WI38 (cell line): ENCODE results near the gene NANS.
A peak's percentile ranks its signal among the peaks of the same experiment; 100 is the strongest.

Experiments
- H3K4me3 ChIP-seq: 2 replicates; pipeline ENCODE4 v1.5.1; 2011; ENCODE audit warnings: low read depth, mild to moderate bottlenecking, control low read depth, low read length
- CTCF ChIP-seq: IDR thresholded peaks from 2 replicates; pipeline ENCODE4 v1.5.1; 2012; ENCODE audit warnings: low read depth, mild to moderate bottlenecking, control low read depth, low read length

Gene NANS

GRCh38 chr9:98056269-98057137 lies at the start of gene NANS:
NANS (plus strand) TSS chr9:98056732; CDS start chr9:98056809, 77 bp downstream.
- TF ChIP-seq CTCF, result no peak
- peak within 1 kb of the TSS; percentile 72 for H3K4me3 ChIP-seq

- no peak overlapping the region for H3K4me3 ChIP-seq
- no peak for TF ChIP-seq CTCF
Observed at GRCh38 chr9:98007251-98007928, 49.1 kb upstream of the NANS start.

GRCh38 chr9:98008764-98009163 lies 47.8 kb upstream of the NANS start:
- TF ChIP-seq CTCF, result no peak
- no peak overlapping the region for H3K4me3 ChIP-seq

- TF ChIP-seq CTCF, result no peak
- H3K4me3 ChIP-seq, result no peak overlapping the region
Observed at GRCh38 chr9:98009437-98009836, 47.1 kb upstream of the NANS start.

GRCh38 chr9:98009936-98010335 lies 46.6 kb upstream of the NANS start:
- no peak overlapping the region for H3K4me3 ChIP-seq
- TF ChIP-seq CTCF, result no peak

GRCh38 chr9:98010445-98010844 lies 46.1 kb upstream of the NANS start:
- TF ChIP-seq CTCF, result no peak
- no peak overlapping the region for H3K4me3 ChIP-seq

GRCh38 chr9:98011122-98011521 lies 45.4 kb upstream of the NANS start:
- no peak overlapping the region for H3K4me3 ChIP-seq
- TF ChIP-seq CTCF, result no peak
